PC-3 (cell line): ENCODE measurements around the gene COX17.

Experiments
- CTCF ChIP-seq: fragments of 300-600 bp; sonication (generic); conservative IDR thresholded peaks from 2 replicates; pipeline ENCODE4 v1.5.1; 2017; ENCODE audit warnings: antibody characterized with exemption, low read depth, mild to moderate bottlenecking, low read length
- EZH2 ChIP-seq: fragments of 300-600 bp; sonication (generic); IDR thresholded peaks from one replicate; pipeline ENCODE4 v1.6.1; 2017; ENCODE audit warnings: antibody characterized with exemption, mild to moderate bottlenecking, low read length; ENCODE audit not compliant: unreplicated experiment

GRCh38 chr3:119628816-119629445 is 48.3 kb downstream of the COX17 start:
- TF ChIP-seq CTCF (no peak), EZH2 (no peak)
